Ammon's horn (tissue), 1 donor: Measurements from ENCODE around the gene MESD.

Experiments
- DNase-seq: peaks from one replicate; pipeline ENCODE4 v3.0.0-alpha.2; 2016; ENCODE audit warnings: low spot score

The MESD gene

DNA sequence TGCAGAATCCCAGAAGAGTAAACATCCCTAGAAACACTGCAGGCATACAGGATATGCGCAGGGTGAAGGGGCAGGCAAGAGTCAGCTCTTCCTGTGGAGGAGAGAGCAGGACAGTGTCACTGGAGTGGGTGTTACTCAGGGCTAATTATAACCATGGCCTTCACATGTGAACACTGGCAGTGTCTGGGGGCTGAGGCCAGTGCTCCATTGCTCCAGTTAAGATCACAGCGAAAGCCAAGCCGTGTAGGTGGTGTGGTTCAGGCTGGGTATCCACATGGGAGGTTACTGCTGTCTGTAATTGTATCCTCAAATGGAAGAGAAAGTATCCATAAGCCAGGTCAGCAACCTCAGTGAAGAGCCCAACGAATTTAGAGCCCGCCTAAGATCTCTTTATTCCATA is 84.6 kb downstream of the MESD start:
- DNase-seq = no peak

GRCh38 chr15:80902298-80902801 is 87.3 kb downstream of the MESD start:
- no peak for DNase-seq

DNA sequence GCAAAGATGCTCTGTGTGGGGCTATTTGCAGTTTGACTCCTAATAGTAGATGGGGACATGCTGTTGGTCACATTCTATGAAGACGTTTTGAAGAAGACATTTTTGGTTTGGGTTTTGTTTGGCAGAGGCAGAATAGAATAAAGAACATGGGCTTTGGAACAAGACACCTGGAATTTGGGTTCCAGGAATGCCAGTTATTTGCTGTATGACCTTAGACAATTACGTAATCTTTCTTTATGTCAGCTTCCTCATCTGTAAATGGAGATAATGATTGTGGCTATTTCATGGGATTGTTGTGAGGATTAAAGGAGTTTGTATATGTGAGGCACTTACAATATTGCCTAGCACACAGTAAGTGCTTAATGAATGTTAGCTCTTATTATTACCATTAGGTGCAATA is 91.6 kb downstream of the MESD start:
- no peak for DNase-seq
